DMS53 treated with DMSO at 0.1 percent for 48 hours (cell line): Measurements from ENCODE around the gene CLDND1.
"Not testable (repeated sequence)": the region's sequence is repeated elsewhere in the genome, so short reads cannot be mapped to it uniquely, and the experiment has no call there.

Experiments used
- DNase-seq: peaks from one replicate; lab custom pipeline; 2025; ENCODE audit not compliant: unreplicated experiment; lab: John Stamatoyannopoulos, UW

The CLDND1 gene

DNA sequence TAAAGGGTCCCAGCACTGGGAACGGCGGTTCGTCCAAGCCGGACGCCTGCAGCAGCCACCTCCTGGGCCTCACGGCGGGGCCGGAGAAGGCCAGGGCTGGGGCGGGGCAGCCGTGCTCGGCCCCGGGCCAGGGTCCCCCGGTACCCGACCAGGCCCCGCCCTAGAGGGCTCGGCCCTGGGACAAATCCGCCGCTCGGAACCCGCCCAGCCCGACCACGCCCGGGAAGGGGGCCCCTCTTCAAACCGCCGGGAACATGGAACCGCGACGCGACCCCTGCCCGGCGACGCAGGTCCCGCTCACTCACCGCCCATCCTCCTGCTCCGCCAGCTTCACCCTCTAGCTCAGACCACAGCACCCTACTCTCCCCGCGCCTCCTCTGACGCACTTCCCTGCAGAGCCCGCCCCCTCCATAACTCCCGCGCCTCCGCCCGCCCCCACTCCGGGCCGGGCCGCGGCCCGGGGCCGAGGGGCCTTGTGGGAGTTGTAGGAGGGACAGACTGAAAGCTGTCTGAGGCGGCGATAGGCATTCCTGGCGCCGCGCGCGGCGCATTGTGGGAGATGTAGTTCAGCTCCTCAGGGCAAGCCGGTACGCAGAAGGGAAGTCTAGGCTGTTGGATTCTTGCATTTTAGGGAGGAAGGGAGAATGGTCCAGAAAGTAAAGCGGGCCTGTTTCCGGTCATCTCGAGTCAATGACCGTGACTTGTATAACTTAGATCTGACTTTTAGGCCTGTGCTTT lies at the start of gene CLDND1:
CLDND1 (minus strand) TSS at position 359 of the 738 bp plus-strand sequence. CDS start 1,478 bp downstream, outside the sequence.
- DNase-seq, result peak; percentile 80

DNA sequence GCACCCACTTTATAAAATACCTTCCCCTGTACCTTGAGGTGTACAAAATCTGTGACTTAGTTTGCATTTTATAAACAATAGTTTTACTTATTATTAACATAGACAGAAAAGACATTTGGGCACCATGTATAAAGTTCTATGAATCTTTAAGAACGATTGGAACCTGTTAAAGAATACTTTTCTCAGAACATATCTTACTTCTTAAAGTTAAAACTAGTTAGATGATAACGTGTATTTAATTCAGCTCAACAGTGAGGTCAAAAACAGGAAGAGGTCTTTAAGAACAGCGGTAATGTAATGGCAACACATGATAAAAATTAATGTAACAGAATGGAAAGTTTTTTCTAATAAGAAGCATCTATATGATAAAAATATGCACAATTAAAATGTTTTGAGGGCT lies 45.7 kb upstream of the CLDND1 start:
- DNase-seq, result no peak

- DNase-seq, result no peak
These were observed 45.1 kb upstream of the CLDND1 start for GRCh38 chr3:98567666-98568270.

DNA sequence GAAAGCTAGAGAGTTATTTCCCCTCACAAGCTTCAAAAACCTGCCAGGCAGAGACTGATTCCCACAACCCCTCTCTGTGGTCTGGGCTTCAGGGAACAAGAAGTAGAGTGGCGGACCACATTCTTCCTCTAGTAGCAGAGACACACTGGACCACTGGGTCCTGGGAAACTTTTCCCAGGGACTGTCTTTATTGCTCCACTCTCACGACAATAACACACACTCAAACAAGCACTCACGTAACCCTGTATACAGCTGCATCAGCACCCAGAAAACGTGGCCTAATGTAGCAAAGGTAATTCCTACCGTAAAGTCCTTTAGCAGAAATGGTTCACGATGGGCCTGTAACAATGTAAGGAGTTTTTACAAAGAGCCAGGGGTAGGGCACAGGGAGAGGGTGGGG lies 43.1 kb upstream of the CLDND1 start:
- no peak for DNase-seq

DNA sequence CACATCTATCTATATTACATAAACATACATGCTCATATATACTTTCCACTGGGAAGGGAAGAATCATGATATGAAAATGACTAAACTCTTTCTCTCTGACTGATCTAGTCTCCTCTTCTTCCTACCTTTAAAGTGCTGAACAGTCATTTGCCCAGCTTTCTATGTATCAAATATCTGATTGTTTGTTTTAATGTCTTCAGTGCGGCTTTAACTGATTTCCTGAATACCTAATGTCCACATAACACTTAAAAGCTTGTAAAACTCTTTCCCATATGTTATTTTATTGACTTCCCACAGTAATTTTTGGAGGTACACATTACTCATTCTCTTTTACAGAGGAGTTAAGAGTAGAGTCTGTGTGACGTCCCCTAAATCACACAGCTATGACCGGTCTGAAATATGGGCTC lies 42.5 kb upstream of the CLDND1 start:
- peak; percentile 6 for DNase-seq

- DNase-seq, result no peak
These were observed 41.7 kb upstream of the CLDND1 start for GRCh38 chr3:98564282-98565005.

DNA sequence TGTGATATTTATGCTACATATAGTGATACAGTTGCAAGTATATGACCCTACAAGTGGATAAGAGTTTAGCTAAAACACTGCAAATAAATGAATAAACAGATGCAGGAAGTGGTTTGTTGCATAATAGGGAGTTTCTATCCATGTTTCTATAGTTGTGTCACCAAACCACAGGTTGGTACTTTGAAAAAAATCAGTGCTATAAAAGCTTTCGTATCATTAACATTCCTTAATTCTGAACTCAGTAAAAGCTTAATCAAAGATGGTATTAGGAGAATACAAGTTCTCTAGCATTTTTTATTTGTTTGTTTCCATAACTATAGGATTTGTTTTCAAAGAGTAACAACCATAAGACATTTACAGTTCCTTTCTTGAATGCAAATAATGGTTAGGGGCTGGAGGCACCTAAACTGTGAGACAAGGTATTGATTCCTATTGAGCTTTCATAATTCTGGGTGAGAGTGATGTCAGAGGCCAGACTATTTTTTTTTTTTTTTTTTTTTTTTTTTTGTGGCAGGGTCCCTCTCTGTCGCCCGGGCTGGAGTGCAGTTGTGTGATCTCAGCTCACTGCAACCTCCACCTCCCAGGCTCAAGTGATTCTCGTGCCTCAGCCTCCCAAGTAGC lies 41.1 kb upstream of the CLDND1 start:
- DNase-seq, result no peak

DNA sequence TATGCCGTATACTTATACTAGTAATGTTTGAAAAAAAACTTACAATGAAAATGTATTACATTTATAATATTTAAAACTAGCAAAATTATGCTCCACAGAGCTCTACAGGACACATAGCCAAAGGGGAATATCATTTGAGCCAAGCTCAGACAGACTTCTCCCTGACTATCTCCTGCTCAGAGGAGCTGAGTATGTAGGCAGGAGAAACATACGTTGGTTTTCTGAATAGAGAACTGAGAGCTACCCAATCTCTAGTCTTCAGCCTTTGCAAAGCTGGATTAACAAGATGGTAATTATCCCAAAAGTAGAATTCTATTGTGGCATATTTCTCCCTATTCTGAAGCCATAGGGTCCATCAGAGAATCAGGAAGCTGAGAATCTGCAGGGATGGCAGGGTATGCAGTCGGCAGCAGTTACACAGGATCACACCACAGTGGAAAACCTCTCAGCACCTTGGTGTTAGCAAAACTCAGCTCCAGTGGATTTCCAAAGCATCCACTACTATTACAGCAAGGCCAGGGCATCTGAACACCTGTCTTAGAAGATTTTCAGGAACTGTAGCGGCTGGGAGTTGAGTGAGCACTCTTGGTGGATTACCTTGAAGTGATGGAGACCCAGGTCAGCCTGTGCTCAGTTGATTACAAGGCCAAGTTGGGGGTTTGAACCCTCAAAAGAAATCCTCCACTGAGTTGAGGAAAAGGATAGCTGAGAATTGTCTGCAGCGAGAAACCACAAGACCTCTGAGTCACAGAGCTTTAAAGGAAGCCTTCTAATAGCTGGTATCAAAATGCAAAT lies 39.2 kb upstream of the CLDND1 start:
- no peak for DNase-seq

GRCh38 chr3:98560911-98561310 lies 38.2 kb upstream of the CLDND1 start:
- DNase-seq, result no peak

GRCh38 chr3:98559769-98560168 lies 37.1 kb upstream of the CLDND1 start:
- DNase-seq, result not testable (repeated sequence)

DNA sequence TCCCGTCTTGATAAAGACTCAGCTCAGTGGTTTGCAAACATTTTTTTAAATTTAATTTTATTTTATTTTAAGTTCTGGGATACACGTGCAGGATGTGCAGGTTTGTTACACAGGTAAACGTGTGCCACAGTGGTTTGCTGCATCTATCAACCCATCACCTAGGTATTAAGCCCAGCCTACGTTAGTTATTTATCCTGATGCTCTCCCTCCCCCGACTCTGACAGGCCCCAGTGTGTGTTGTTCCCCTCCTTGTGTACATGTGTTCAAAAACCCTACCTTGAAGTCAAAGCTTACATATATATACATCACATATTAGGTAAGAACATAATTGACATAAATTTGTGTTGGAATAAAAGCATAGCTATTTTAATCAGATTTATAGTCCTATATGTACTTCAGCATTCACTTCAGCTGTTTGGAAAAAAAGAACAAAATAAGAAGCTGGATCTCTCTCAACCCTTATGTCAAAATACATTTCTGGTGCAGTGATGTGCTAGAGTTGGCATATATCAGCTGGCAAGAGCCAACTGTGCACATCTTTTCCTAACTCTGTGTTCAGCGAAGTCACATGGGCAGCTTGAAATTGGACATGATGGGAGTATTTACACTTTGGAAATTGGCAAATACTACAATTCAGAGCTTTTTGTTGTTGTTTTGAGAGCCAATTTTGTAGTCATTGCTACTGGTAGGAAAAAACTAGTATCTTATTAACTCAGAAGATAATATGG lies 35.6 kb upstream of the CLDND1 start:
- DNase-seq, result no peak

DNA sequence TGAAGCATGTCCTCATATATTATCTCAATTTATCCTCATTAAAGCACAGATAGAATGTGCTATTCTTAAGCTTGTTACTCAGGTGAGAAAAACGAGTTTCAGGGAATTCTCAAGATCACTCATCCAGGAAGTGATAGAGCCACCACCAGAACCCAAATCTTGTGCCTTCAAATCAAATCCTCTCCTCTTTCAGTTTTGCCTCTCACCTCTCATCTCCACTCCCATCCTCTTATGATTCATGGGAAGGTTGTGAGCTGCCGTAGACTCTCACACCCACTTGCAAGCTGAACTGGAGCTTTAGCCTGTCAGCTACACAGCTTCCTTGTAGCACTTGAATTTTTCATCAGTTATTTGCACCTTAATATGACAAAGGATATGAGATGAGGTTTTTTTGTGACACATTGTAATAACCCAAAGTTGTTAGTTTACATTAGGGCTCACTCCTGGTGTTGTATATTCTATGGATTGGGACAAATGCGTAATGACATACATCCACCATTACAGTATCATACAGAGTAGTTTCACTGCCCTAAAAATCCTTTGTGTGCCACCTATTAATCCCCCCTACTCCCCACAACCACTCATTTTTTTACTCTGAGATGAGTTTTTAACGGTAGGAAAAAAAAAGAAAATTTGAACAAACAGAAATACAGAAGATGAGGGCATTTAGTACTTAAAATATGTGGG lies 34.8 kb upstream of the CLDND1 start:
- DNase-seq, result no peak

GRCh38 chr3:98556164-98557130 lies 33.7 kb upstream of the CLDND1 start:
- DNase-seq, result no peak

DNA sequence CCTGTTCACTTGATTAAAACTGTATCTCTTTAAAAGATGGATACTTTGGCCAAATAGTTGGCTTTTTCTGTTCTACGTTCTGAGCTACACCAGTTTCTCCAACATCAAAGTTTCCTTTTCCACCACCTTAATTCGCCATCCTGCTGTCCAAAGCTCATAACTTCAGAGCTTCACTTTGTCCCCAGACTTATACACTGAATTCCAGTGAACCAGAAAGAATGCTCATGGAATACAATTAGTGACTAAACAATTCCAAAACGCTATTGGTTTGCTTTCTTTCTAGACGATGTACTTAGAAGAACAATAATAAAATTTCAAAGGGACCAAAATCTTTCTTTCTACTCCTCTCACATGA lies 32.3 kb upstream of the CLDND1 start:
- no peak for DNase-seq

DNA sequence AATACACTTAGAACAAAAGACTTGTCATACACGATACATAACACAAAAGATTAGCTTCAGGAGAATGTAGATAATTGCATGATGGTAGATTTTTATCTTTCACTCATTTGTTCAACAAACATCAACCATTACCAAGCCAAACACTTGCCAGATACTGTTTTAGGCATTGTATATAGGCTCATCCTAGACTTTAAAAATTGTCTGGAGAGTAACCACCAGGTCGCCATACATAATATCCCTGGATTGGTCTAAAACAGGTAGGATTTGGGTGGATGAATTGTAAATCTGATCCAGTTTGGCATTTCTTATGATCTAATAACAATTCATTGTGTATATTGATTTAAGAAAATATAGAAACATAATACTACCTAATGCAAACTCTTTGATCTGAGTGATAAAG lies 31.9 kb upstream of the CLDND1 start:
- no peak for DNase-seq

- DNase-seq, result no peak
These were observed 31.1 kb upstream of the CLDND1 start for GRCh38 chr3:98553753-98554152.

DNA sequence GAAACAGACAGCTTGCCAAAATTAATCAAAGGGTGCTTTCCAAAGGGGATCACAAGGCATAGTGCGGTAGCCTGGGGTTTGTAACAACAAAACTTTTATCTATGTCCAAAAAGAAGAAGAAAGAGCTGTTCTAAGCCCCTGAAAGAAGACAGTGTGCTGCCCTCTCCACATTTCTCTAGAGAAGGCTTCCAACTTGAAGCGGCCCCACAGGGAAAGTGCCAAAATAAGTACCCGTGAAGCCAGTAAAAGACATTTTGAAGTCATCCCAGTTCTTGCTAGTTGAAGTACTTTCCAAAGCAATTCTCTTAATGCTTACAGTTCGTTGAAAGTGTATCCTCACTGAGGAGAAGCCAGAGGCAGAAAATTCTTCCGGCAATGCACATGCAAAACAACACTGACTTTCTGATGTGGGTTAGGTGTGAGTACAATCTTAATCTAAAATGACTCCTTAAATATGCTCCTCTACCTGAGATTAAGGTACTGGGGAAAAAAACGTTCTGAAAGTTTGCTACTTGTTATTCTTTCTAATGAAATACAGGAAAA lies 30.4 kb upstream of the CLDND1 start:
- DNase-seq, result no peak
